ENCODE measurements around the gene KRTAP3-2. TPM values are rescaled to one million over a fixed set of nuclear protein-coding genes. Genes with fewer than 3 reads are reported as not detected.

KRTAP3-2 gene
- total and polyA plus RNA-seq, 5 donors from 2014 or later = not detected

GRCh38 chr17:40960144-40960543 is 39.6 kb downstream of the KRTAP3-2 start:
- Histone ChIP-seq H3K27me3 (ENCODE audit: control insufficient read depth, insufficient read depth, low read length) (peaks cover 11% of the 10 kb centered on the region), H3K9me3 (ENCODE audit: control insufficient read depth in 2 of 2, low read length in 2 of 2) (no peaks in the 10 kb centered on the region), H3K27ac (ENCODE audit: insufficient read depth, low read length, poor library complexity, severe bottlenecking) (no peak overlapping the region), H3K36me3 (ENCODE audit: control insufficient read depth, insufficient read depth, low read length) (no peaks in the 10 kb centered on the region), H3K4me3 (ENCODE audit: low read depth, low read length) (no peak overlapping the region), H3K4me1 (ENCODE audit: control insufficient read depth, insufficient read depth, low read length, poor library complexity, severe bottlenecking) (no peaks in the 10 kb centered on the region)
- no peak overlapping the region for H3K27ac Mint-ChIP-seq
- ATAC-seq (ENCODE audit: low read depth in 2 of 2) (no peak), DNase-seq (no peak)
- no peaks in the 10 kb centered on the region for H3K36me3 Mint-ChIP-seq
- no peak overlapping the region for H3K4me3 Mint-ChIP-seq
- peaks cover 0 to 2% (median 0%) of the 10 kb centered on the region in 7 donors for H3K9me3 Mint-ChIP-seq
- H3K4me1 Mint-ChIP-seq = peaks cover 0 to 3% (median 0%) of the 10 kb centered on the region in 4 donors
- H3K27me3 Mint-ChIP-seq = peaks cover 30% of the 10 kb centered on the region

- no peak overlapping the region for H3K4me3 ChIP-seq (ENCODE audit: low read depth, low read length)
- Mint-ChIP-seq H3K4me3 (no peak overlapping the region), H3K27ac (no peak overlapping the region), H3K27me3 (peaks cover 23% of the 10 kb centered on the region), H3K4me1 (no peaks in the 10 kb centered on the region), H3K36me3 (no peaks in the 10 kb centered on the region), H3K9me3 (peaks cover 0 to 2% (median 0%) of the 10 kb centered on the region in 7 donors)
- H3K4me1 ChIP-seq (ENCODE audit: control insufficient read depth, insufficient read depth, low read length, poor library complexity, severe bottlenecking) = no peaks in the 10 kb centered on the region
- H3K27me3 ChIP-seq (ENCODE audit: control insufficient read depth, insufficient read depth, low read length) = peaks cover 23% of the 10 kb centered on the region
- no peaks in the 10 kb centered on the region for H3K36me3 ChIP-seq (ENCODE audit: control insufficient read depth, insufficient read depth, low read length)
- no peaks in the 10 kb centered on the region for H3K9me3 ChIP-seq (ENCODE audit: control insufficient read depth in 2 of 2, low read length in 2 of 2)
- DNase-seq = no peak
- no peak overlapping the region for H3K27ac ChIP-seq (ENCODE audit: insufficient read depth, low read length, poor library complexity, severe bottlenecking)
- no peak for ATAC-seq (ENCODE audit: low read depth in 2 of 2)
These were observed 41.4 kb downstream of the KRTAP3-2 start for GRCh38 chr17:40958086-40958953.

GRCh38 chr17:40956401-40957254 is 43.1 kb downstream of the KRTAP3-2 start:
- Mint-ChIP-seq H3K4me1 (no peaks in the 10 kb centered on the region), H3K27ac (no peak overlapping the region), H3K4me3 (no peak overlapping the region), H3K36me3 (no peaks in the 10 kb centered on the region), H3K27me3 (peaks cover 23% of the 10 kb centered on the region), H3K9me3 (peaks cover 0 to 2% (median 0%) of the 10 kb centered on the region in 7 donors)
- H3K9me3 ChIP-seq (ENCODE audit: control insufficient read depth in 2 of 2, low read length in 2 of 2) = no peaks in the 10 kb centered on the region
- no peak for ATAC-seq (ENCODE audit: low read depth in 2 of 2)
- H3K4me3 ChIP-seq (ENCODE audit: low read depth, low read length) = no peak overlapping the region
- peaks cover 25% of the 10 kb centered on the region for H3K27me3 ChIP-seq (ENCODE audit: control insufficient read depth, insufficient read depth, low read length)
- no peak for DNase-seq
- H3K27ac ChIP-seq (ENCODE audit: insufficient read depth, low read length, poor library complexity, severe bottlenecking) = no peak overlapping the region
- H3K36me3 ChIP-seq (ENCODE audit: control insufficient read depth, insufficient read depth, low read length) = no peaks in the 10 kb centered on the region
- H3K4me1 ChIP-seq (ENCODE audit: control insufficient read depth, insufficient read depth, low read length, poor library complexity, severe bottlenecking) = no peaks in the 10 kb centered on the region

- ATAC-seq (ENCODE audit: low read depth in 2 of 2) (no peak), DNase-seq (no peak)
- H3K4me1 ChIP-seq (ENCODE audit: control insufficient read depth, insufficient read depth, low read length, poor library complexity, severe bottlenecking) = no peaks in the 10 kb centered on the region
- H3K9me3 ChIP-seq (ENCODE audit: control insufficient read depth in 2 of 2, low read length in 2 of 2) = no peaks in the 10 kb centered on the region
- peaks cover 25% of the 10 kb centered on the region for H3K27me3 ChIP-seq (ENCODE audit: control insufficient read depth, insufficient read depth, low read length)
- Mint-ChIP-seq H3K4me1 (peaks cover 0 to 1% (median 0%) of the 10 kb centered on the region in 4 donors), H3K4me3 (no peak overlapping the region), H3K27me3 (peaks cover 26% of the 10 kb centered on the region), H3K27ac (no peak overlapping the region), H3K9me3 (peaks cover 0 to 2% (median 0%) of the 10 kb centered on the region in 7 donors), H3K36me3 (no peaks in the 10 kb centered on the region)
- no peak overlapping the region for H3K27ac ChIP-seq (ENCODE audit: insufficient read depth, low read length, poor library complexity, severe bottlenecking)
- no peak overlapping the region for H3K4me3 ChIP-seq (ENCODE audit: low read depth, low read length)
- no peaks in the 10 kb centered on the region for H3K36me3 ChIP-seq (ENCODE audit: control insufficient read depth, insufficient read depth, low read length)
These were observed 45.8 kb downstream of the KRTAP3-2 start for GRCh38 chr17:40953881-40954280.

GRCh38 chr17:40952661-40953060 is 47.0 kb downstream of the KRTAP3-2 start:
- Mint-ChIP-seq H3K27ac (no peak overlapping the region), H3K27me3 (peaks cover 26% of the 10 kb centered on the region), H3K4me3 (no peak overlapping the region), H3K36me3 (no peaks in the 10 kb centered on the region), H3K9me3 (no peaks in the 10 kb centered on the region), H3K4me1 (peaks cover 0 to 1% (median 0%) of the 10 kb centered on the region in 4 donors)
- Histone ChIP-seq H3K27ac (ENCODE audit: insufficient read depth, low read length, poor library complexity, severe bottlenecking) (no peak overlapping the region), H3K36me3 (ENCODE audit: control insufficient read depth, insufficient read depth, low read length) (no peaks in the 10 kb centered on the region), H3K27me3 (ENCODE audit: control insufficient read depth, insufficient read depth, low read length) (peaks cover 30% of the 10 kb centered on the region), H3K9me3 (ENCODE audit: control insufficient read depth in 2 of 2, low read length in 2 of 2) (no peaks in the 10 kb centered on the region), H3K4me1 (ENCODE audit: control insufficient read depth, insufficient read depth, low read length, poor library complexity, severe bottlenecking) (no peaks in the 10 kb centered on the region), H3K4me3 (ENCODE audit: low read depth, low read length) (no peak overlapping the region)
- DNase-seq = no peak
- ATAC-seq (ENCODE audit: low read depth in 2 of 2) = no peak

- no peaks in the 10 kb centered on the region for H3K9me3 Mint-ChIP-seq
- peaks cover 28% of the 10 kb centered on the region for H3K27me3 Mint-ChIP-seq
- H3K27ac Mint-ChIP-seq = no peak overlapping the region
- H3K4me1 ChIP-seq (ENCODE audit: control insufficient read depth, insufficient read depth, low read length, poor library complexity, severe bottlenecking) = no peaks in the 10 kb centered on the region
- H3K4me3 ChIP-seq (ENCODE audit: low read depth, low read length) = no peak overlapping the region
- H3K27ac ChIP-seq (ENCODE audit: insufficient read depth, low read length, poor library complexity, severe bottlenecking) = no peak overlapping the region
- no peaks in the 10 kb centered on the region for H3K9me3 ChIP-seq (ENCODE audit: control insufficient read depth in 2 of 2, low read length in 2 of 2)
- no peak for ATAC-seq (ENCODE audit: low read depth in 2 of 2)
- H3K27me3 ChIP-seq (ENCODE audit: control insufficient read depth, insufficient read depth, low read length) = peaks cover 30% of the 10 kb centered on the region
- H3K36me3 ChIP-seq (ENCODE audit: control insufficient read depth, insufficient read depth, low read length) = no peaks in the 10 kb centered on the region
- H3K4me1 Mint-ChIP-seq = peaks cover 0 to 1% (median 0%) of the 10 kb centered on the region in 4 donors
- H3K36me3 Mint-ChIP-seq = no peaks in the 10 kb centered on the region
- no peak for DNase-seq
- H3K4me3 Mint-ChIP-seq = no peak overlapping the region
These were observed 47.6 kb downstream of the KRTAP3-2 start for GRCh38 chr17:40952154-40952553.

GRCh38 chr17:40951011-40951622 is 48.6 kb downstream of the KRTAP3-2 start:
- DNase-seq (no peak), ATAC-seq (ENCODE audit: low read depth in 2 of 2) (no peak)
- Histone ChIP-seq H3K36me3 (ENCODE audit: control insufficient read depth, insufficient read depth, low read length) (no peaks in the 10 kb centered on the region), H3K4me1 (ENCODE audit: control insufficient read depth, insufficient read depth, low read length, poor library complexity, severe bottlenecking) (no peaks in the 10 kb centered on the region), H3K27me3 (ENCODE audit: control insufficient read depth, insufficient read depth, low read length) (peaks cover 36% of the 10 kb centered on the region), H3K9me3 (ENCODE audit: control insufficient read depth in 2 of 2, low read length in 2 of 2) (no peaks in the 10 kb centered on the region), H3K4me3 (ENCODE audit: low read depth, low read length) (no peak overlapping the region), H3K27ac (ENCODE audit: insufficient read depth, low read length, poor library complexity, severe bottlenecking) (no peak overlapping the region)
- H3K27ac Mint-ChIP-seq = no peak overlapping the region
- no peak overlapping the region for H3K4me3 Mint-ChIP-seq
- no peaks in the 10 kb centered on the region for H3K36me3 Mint-ChIP-seq
- H3K27me3 Mint-ChIP-seq = peaks cover 38% of the 10 kb centered on the region
- H3K4me1 Mint-ChIP-seq = peaks cover 0 to 1% (median 0%) of the 10 kb centered on the region in 4 donors
- H3K9me3 Mint-ChIP-seq = no peaks in the 10 kb centered on the region

Data from CD4-positive, CD25-positive, alpha-beta regulatory T cell (primary cell).